Measurements from ENCODE around the gene SLC22A25.
"Not testable (repeated sequence)": the region's sequence is repeated elsewhere in the genome, so short reads cannot be mapped to it uniquely, and the experiment has no call there.

SLC22A25 gene

GRCh38 chr11:63240098-63240497 is 3.3 kb downstream of the SLC22A25 start:
- no peak overlapping the region for H3K4me3 ChIP-seq (replicated peaks; ENCODE audit: low read depth, low read length)
- DNase-seq (ENCODE audit: extremely low read depth, insufficient read length): no peak
- no peaks in the 10 kb centered on the region; the same call in 1 of the 2 replicates for H3K27me3 ChIP-seq (replicated peaks; ENCODE audit: control insufficient read depth, insufficient read depth, low read length)
- TF ChIP-seq CTCF (IDR thresholded peaks at IDR 0.05; ENCODE audit: insufficient read depth, low read length, poor library complexity, severe bottlenecking): no peak
- H3K36me3 ChIP-seq (ENCODE audit: control insufficient read depth, insufficient read depth, low read length): no peaks in the 10 kb centered on the region

- DNase-seq (ENCODE audit: extremely low read depth, insufficient read length): no peak
- no peaks in the 10 kb centered on the region; the same call in 1 of the 2 replicates for H3K27me3 ChIP-seq (replicated peaks; ENCODE audit: control insufficient read depth, insufficient read depth, low read length)
- H3K4me3 ChIP-seq (replicated peaks; ENCODE audit: low read depth, low read length): no peak overlapping the region
- no peak for TF ChIP-seq CTCF (IDR thresholded peaks at IDR 0.05; ENCODE audit: insufficient read depth, low read length, poor library complexity, severe bottlenecking)
- H3K36me3 ChIP-seq (ENCODE audit: control insufficient read depth, insufficient read depth, low read length): no peaks in the 10 kb centered on the region
These were observed 4.1 kb downstream of the SLC22A25 start for GRCh38 chr11:63239254-63239653.

- no peak for DNase-seq (ENCODE audit: extremely low read depth, insufficient read length)
- Histone ChIP-seq H3K36me3 (ENCODE audit: control insufficient read depth, insufficient read depth, low read length) (no peaks in the 10 kb centered on the region), H3K27me3 (replicated peaks; ENCODE audit: control insufficient read depth, insufficient read depth, low read length) (no peaks in the 10 kb centered on the region), H3K4me3 (replicated peaks; ENCODE audit: low read depth, low read length) (no peak overlapping the region)
- no peak for TF ChIP-seq CTCF (IDR thresholded peaks at IDR 0.05; ENCODE audit: insufficient read depth, low read length, poor library complexity, severe bottlenecking)
These were observed 6.0 kb downstream of the SLC22A25 start for GRCh38 chr11:63237413-63237812.

- H3K36me3 ChIP-seq (ENCODE audit: control insufficient read depth, insufficient read depth, low read length); H3K27me3 ChIP-seq (replicated peaks; ENCODE audit: control insufficient read depth, insufficient read depth, low read length); H3K4me3 ChIP-seq (replicated peaks; ENCODE audit: low read depth, low read length); DNase-seq (ENCODE audit: extremely low read depth, insufficient read length): not testable (repeated sequence)
These were observed 7.6 kb downstream of the SLC22A25 start for GRCh38 chr11:63235471-63236461.

- no peaks in the 10 kb centered on the region for H3K36me3 ChIP-seq (ENCODE audit: control insufficient read depth, insufficient read depth, low read length)
- no peak for DNase-seq (ENCODE audit: extremely low read depth, insufficient read length)
- no peak for TF ChIP-seq CTCF (IDR thresholded peaks at IDR 0.05; ENCODE audit: insufficient read depth, low read length, poor library complexity, severe bottlenecking)
These were observed 13.6 kb downstream of the SLC22A25 start for GRCh38 chr11:63229815-63230214.

GRCh38 chr11:63227521-63228107 is 15.8 kb downstream of the SLC22A25 start:
- Histone ChIP-seq H3K27me3 (replicated peaks; ENCODE audit: control insufficient read depth, insufficient read depth, low read length) (no peaks in the 10 kb centered on the region), H3K4me3 (replicated peaks; ENCODE audit: low read depth, low read length) (no peak overlapping the region), H3K36me3 (ENCODE audit: control insufficient read depth, insufficient read depth, low read length) (no peaks in the 10 kb centered on the region)
- DNase-seq (ENCODE audit: extremely low read depth, insufficient read length): no peak
- TF ChIP-seq CTCF (IDR thresholded peaks at IDR 0.05; ENCODE audit: insufficient read depth, low read length, poor library complexity, severe bottlenecking): no peak

More at GRCh38 chr11:63229815-63230214, 13.6 kb downstream of the SLC22A25 start:
- no peak overlapping the region for H3K4me3 ChIP-seq (replicated peaks; ENCODE audit: low read depth, low read length)
- no peaks in the 10 kb centered on the region for H3K27me3 ChIP-seq (replicated peaks; ENCODE audit: control insufficient read depth, insufficient read depth, low read length)
